GM12878 (cell line): ENCODE results near the gene FHL1. TPM values are rescaled to one million over a fixed set of nuclear protein-coding genes. Genes with fewer than 3 reads are reported as not detected.

ENCODE experiments used
- ATAC-seq: fragments of 200-7000 bp; cut with Tn5 transposase; 3 replicates; pipeline ENCODE4 v1.9.1; 2020; ENCODE audit warnings: mild to moderate bottlenecking, moderate library complexity
- BruUV-seq: library from RNA; stranded (reverse); fragments of 400-500 nt; replicated peaks from 2 replicates; lab custom pipeline; 2021; lab: Mats Ljungman, UMichigan
- CTCF ChIA-PET: fragments of 300-600 bp; sonication (Branson Sonifier 250); formaldehyde crosslinking; extraction: SDS; loops from one replicate; lab custom pipeline; 2021; ENCODE audit warnings: inconsistent platforms; lab: Yijun Ruan, JAX
- POLR2A ChIA-PET: fragments of 350-600 bp; formaldehyde crosslinking; extraction: SDS; loops from one replicate; lab custom pipeline; 2021; ENCODE audit warnings: inconsistent platforms; lab: Charles Lee
- RAD21 ChIA-PET: fragments of 300-600 bp; sonication (Branson Sonifier 250); formaldehyde crosslinking; loops from one replicate; lab custom pipeline; 2023; ENCODE audit warnings: antibody characterized with exemption; ENCODE audit not compliant: unreplicated experiment; lab: Charles Lee
- SMC1A ChIA-PET: fragments of 300-600 bp; sonication (Branson Sonifier 250); formaldehyde crosslinking; loops from one replicate; lab custom pipeline; 2023; ENCODE audit not compliant: unreplicated experiment, uncharacterized antibody; lab: Charles Lee
- DNase-seq: peaks from one replicate; pipeline ENCODE4 v3.0.0-alpha.2; 2011; ENCODE audit warnings: low read depth, low spot score
- FAIRE-seq: peaks from 3 replicates; lab custom pipeline; 2011; peaks lifted over from hg19 to GRCh38; lab: Jason Lieb, UNC
- H2AFZ ChIP-seq: 2 replicates; pipeline ENCODE4 v1.6.0; 2011; ENCODE audit warnings: low read depth, low read length, control low read depth; ENCODE audit not compliant: control insufficient read depth
- H3K27ac ChIP-seq: 2 replicates; pipeline ENCODE4 v1.5.1; 2011; ENCODE audit warnings: control low read depth; ENCODE audit not compliant: control insufficient read depth, insufficient read depth
- H3K27me3 ChIP-seq, 2 experiments: replicated peaks in 1 of 2; 2 replicates each; pipeline versions ENCODE4 v1.6.0 to v1.6.1; 2011; ENCODE audit warnings: low read length in 1 of 2; ENCODE audit not compliant: control insufficient read depth in 2 of 2, insufficient read depth in 2 of 2
- H3K36me3 ChIP-seq, 2 experiments: 2 replicates each; pipeline ENCODE4 v1.5.1; 2011; ENCODE audit warnings: low read length in 1 of 2; ENCODE audit not compliant: control insufficient read depth in 2 of 2, insufficient read depth in 2 of 2
- H3K4me1 ChIP-seq: 2 replicates; pipeline ENCODE4 v1.6.1; 2011; ENCODE audit warnings: mild to moderate bottlenecking, low read length, moderate library complexity, mixed read lengths; ENCODE audit not compliant: control insufficient read depth, insufficient read depth
- H3K4me2 ChIP-seq: 2 replicates; pipeline ENCODE4 v1.6.0; 2011; ENCODE audit warnings: control low read depth; ENCODE audit not compliant: control insufficient read depth, insufficient read depth
- H3K4me3 ChIP-seq: fragments of 200-600 bp; sonication (generic); 2 replicates; pipeline ENCODE4 v1.5.1; 2016
- H3K79me2 ChIP-seq: 2 replicates; pipeline ENCODE4 v1.6.0; 2011; ENCODE audit warnings: low read length; ENCODE audit not compliant: control insufficient read depth, insufficient read depth
- H3K9ac ChIP-seq: 2 replicates; pipeline ENCODE4 v1.8.0; 2011; ENCODE audit warnings: low read length, control low read depth, mixed read lengths; ENCODE audit not compliant: control insufficient read depth, insufficient read depth
- H3K9me3 ChIP-seq: replicated peaks from 3 replicates; pipeline ENCODE4 v1.5.1; 2011; ENCODE audit warnings: mild to moderate bottlenecking, low read length; ENCODE audit not compliant: control insufficient read depth, insufficient read depth
- H4K20me1 ChIP-seq: 2 replicates; pipeline ENCODE4 v1.6.0; 2011; ENCODE audit not compliant: control insufficient read depth, insufficient read depth
- CBX5 ChIP-seq: sonication (generic); IDR thresholded peaks from 2 replicates; pipeline ENCODE4 v1.6.1; 2016; ENCODE audit warnings: low read depth, moderate library complexity, mild to moderate bottlenecking, inconsistent platforms
- E2F8 ChIP-seq: fragments of 450-650 bp; IDR thresholded peaks from 2 replicates; pipeline ENCODE4 v1.6.1; 2018; ENCODE audit warnings: mild to moderate bottlenecking, low read depth, moderate library complexity; ENCODE audit not compliant: partially characterized antibody
- ELK1 ChIP-seq: IDR thresholded peaks from 2 replicates; pipeline ENCODE4 v1.6.1; 2012; ENCODE audit warnings: low read depth, low read length, improper control_type of control experiment
- MLLT1 ChIP-seq: fragments of 450-650 bp; IDR thresholded peaks from 2 replicates; pipeline ENCODE4 v1.6.1; 2016; ENCODE audit warnings: mild to moderate bottlenecking
- MYB ChIP-seq: fragments of 150-350 bp; IDR thresholded peaks from 2 replicates; pipeline ENCODE4 v1.6.1; 2014; ENCODE audit warnings: mild to moderate bottlenecking, low read depth, low read length, borderline replicate concordance
- NFYA ChIP-seq: IDR thresholded peaks from 2 replicates; pipeline ENCODE4 v1.6.1; 2011; ENCODE audit warnings: low read depth, mild to moderate bottlenecking, low read length, improper control_type of control experiment, borderline replicate concordance
- NR2F1 ChIP-seq: fragments of 450-650 bp; conservative IDR thresholded peaks from 2 replicates; pipeline ENCODE4 v1.6.1; 2017; ENCODE audit warnings: mild to moderate bottlenecking
- POLR2A ChIP-seq: IDR thresholded peaks from 2 replicates; pipeline ENCODE4 v1.6.1; 2011; ENCODE audit warnings: low read depth, mild to moderate bottlenecking, low read length
- POLR2AphosphoS5 ChIP-seq: IDR thresholded peaks from 2 replicates; pipeline ENCODE4 v1.6.1; 2011; ENCODE audit warnings: mild to moderate bottlenecking, low read length, inconsistent platforms
- RBBP5 ChIP-seq: fragments of 200-600 bp; sonication (generic); conservative IDR thresholded peaks from 2 replicates; pipeline ENCODE4 v1.6.1; 2016
- RUNX3 ChIP-seq: IDR thresholded peaks from 2 replicates; pipeline ENCODE4 v1.6.1; 2012; ENCODE audit warnings: low read length, inconsistent platforms
- SMAD1 ChIP-seq: fragments of 450-650 bp; IDR thresholded peaks from 2 replicates; pipeline ENCODE4 v1.6.1; 2018; ENCODE audit warnings: mild to moderate bottlenecking, low read depth; ENCODE audit not compliant: partially characterized antibody
- SREBF2 ChIP-seq: IDR thresholded peaks from 2 replicates; pipeline ENCODE4 v1.6.1; 2012; ENCODE audit warnings: mild to moderate bottlenecking, low read length
- ZBTB40 ChIP-seq: fragments of 450-650 bp; IDR thresholded peaks from 2 replicates; pipeline ENCODE4 v1.6.1; 2016; ENCODE audit warnings: mild to moderate bottlenecking, moderate library complexity, borderline replicate concordance
- WGBS: methylation state at CpG from one replicate; pipeline ENCODE4 v1.1.6; 2016; ENCODE audit warnings: low lambda C conversion rate; ENCODE audit not compliant: insufficient replicate concordance, insufficient coverage; ENCODE audit errors: missing lambda C conversion rate; 5-methylcytosine and 5-hydroxymethylcytosine counted together
- in situ Hi-C: fragments of 300-500 bp; cut with MboI; formaldehyde crosslinking; loops from 9 replicates; pipeline ENCODE4 v1.14.3; 2018; ENCODE audit warnings: mixed read lengths
- intact Hi-C: fragments of 100-400 bp; cut with micrococcal nuclease; formaldehyde crosslinking; loops from one replicate; pipeline ENCODE4 v1.14.2; 2022; ENCODE audit not compliant: unreplicated experiment
- polyA plus RNA-seq, 11 experiments: library from polyadenylated mRNA; depleted of rRNA in 4 of 11; unstranded in 6 of 11; stranded (reverse) in 5 of 11; fragments of >200 nt; fragmentation: Nextera tagmentation in 4 of 11; fragmentation: Illumina TruSeq in 1 of 11; extraction: Ambion mirVana in 4 of 11; extraction: Trizol in 1 of 11; gene quantifications; 1 replicate in 1 of 11; 2 replicates in 10 of 11; pipeline versions ENCODE4 v1.2.1 to v1.2.3, GENCODE V29; 2011 to 2016; ENCODE audit warnings: inconsistent platforms in 2 of 11, missing spikeins in 2 of 11, low read depth in 1 of 11
- total RNA-seq, 4 experiments: library from RNA; depleted of rRNA in 3 of 4; stranded (reverse); fragments of >200 nt in 3 of 4; fragmentation: Illumina TruSeq in 1 of 4; extraction: Trizol in 1 of 4; gene quantifications; 2 replicates each; pipeline versions ENCODE4 v1.2.1 to v1.2.3, GENCODE V29; 2013 to 2021

FHL1 gene
- total and polyA plus RNA-seq, 10 of the 15 experiments (the other 5 are each of a cell fraction or from before 2014, with no cell fraction given): 0.13 to 0.59 (median 0.34) TPM; not detected in 1

GRCh38 chrX:136205882-136206380 is 58.6 kb downstream of the FHL1 start:
- intact Hi-C loops: no loop called here
- no peaks in the 10 kb centered on the region for H3K79me2 ChIP-seq
- no peak overlapping the region for H3K4me3 ChIP-seq
- no TSS peak for BruUV-seq
- H3K4me2 ChIP-seq: no peak overlapping the region
- POLR2A ChIA-PET: no interaction called here
- DNase-seq: no peak
- CTCF ChIA-PET: interaction anchor here (0.8 to 1.1 kb wide), 2 partner anchors 77 to 178 kb away, joined by 3 to 5 read pairs; no protein-coding TSS in a partner anchor
- no peak for ATAC-seq
- no peaks in the 10 kb centered on the region for H3K36me3 ChIP-seq
- no peaks in the 10 kb centered on the region for H4K20me1 ChIP-seq
- no peaks in the 10 kb centered on the region for H3K4me1 ChIP-seq
- H3K27me3 ChIP-seq: no peaks in the 10 kb centered on the region; a peak in 1 of 4 replicates
- 60% methylated on average over 7 of the region's 8 CpGs for WGBS
- RAD21 ChIA-PET: no interaction called here
- SMC1A ChIA-PET: interaction anchor here (0.6 kb wide), 1 partner anchor 65 kb away, joined by 3 read pairs; no protein-coding TSS in a partner anchor
- no peak for FAIRE-seq
- in situ Hi-C loops: no loop called here
- no peak overlapping the region for H2AFZ ChIP-seq
- no peaks in the 10 kb centered on the region for H3K9me3 ChIP-seq
- H3K27ac ChIP-seq: no peak overlapping the region
- no peak overlapping the region for H3K9ac ChIP-seq
- TF ChIP-seq NFYA: no peak
- no peak for TF ChIP-seq ELK1
- no peak for TF ChIP-seq ZBTB40
- TF ChIP-seq RBBP5: no peak
- TF ChIP-seq NR2F1: no peak
- no peak for TF ChIP-seq MYB
- TF ChIP-seq POLR2A: no peak
- TF ChIP-seq POLR2AphosphoS5: no peak
- no peak for TF ChIP-seq RUNX3
- no peak for TF ChIP-seq SMAD1
- TF ChIP-seq MLLT1: no peak
- TF ChIP-seq CBX5: no peak
- no peak for TF ChIP-seq E2F8
- TF ChIP-seq SREBF2: no peak
